Measurements from ENCODE around the gene ATAD3A. TPM values are rescaled to one million over a fixed set of nuclear protein-coding genes. Genes with fewer than 3 reads are reported as not detected.

The ATAD3A gene
- total RNA-seq, 1 experiment from 2014 or later: 71.2 TPM

DNA sequence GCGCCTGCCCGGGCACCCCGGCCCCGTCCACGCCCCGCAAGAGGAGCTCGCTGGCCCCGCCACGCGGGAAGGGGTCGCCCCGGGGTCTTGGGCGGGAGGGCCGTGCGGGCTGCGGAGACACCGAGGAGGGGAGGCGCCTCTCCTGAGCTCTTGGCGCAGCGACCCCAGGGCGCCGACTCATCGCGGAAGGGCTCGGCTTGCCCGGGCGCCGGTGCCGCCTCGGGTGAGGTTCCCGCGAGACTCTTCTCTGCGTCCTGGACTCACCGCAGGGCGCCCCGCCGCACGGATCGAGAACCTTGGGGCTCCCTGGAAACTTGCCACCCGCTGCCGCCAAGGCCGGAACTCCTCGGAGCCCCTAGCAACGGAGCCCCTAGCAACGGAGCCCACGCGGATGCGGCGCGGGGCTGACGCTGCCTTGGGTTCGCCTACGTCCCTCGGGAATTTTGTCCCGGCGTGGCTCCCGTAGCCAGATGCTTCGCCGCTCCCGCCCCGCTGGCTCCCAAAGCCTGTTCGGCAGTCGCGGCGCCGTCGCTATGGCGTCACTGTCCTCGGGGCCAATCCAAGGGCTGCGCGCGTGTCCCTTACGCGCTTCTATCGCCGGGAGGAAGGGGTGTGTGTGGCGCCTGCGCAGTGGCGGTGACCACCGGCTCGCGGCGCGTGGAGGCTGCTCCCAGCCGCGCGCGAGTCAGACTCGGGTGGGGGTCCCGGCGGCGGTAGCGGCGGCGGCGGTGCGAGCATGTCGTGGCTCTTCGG is at the start of gene ATAD3A (continued):
- TF ChIP-seq RELA (CRISPR knock-in tag; IDR thresholded peaks at IDR 0.05; ENCODE audit: borderline replicate concordance) (no peak), SMAD3 (CRISPR knock-in tag; IDR thresholded peaks at IDR 0.05; ENCODE audit: borderline replicate concordance) (no peak), CREB1 (CRISPR knock-in tag; IDR thresholded peaks at IDR 0.05) (peak; percentile 80; the same call in 1 of the 2 replicates), NR1H2 (CRISPR knock-in tag; IDR thresholded peaks at IDR 0.05) (no peak), ZNF532 (CRISPR knock-in tag; IDR thresholded peaks at IDR 0.05; ENCODE audit: borderline replicate concordance) (no peak), CBFB (CRISPR knock-in tag; IDR thresholded peaks at IDR 0.05; ENCODE audit: low read depth) (0 out of 2 replicates have a peak, but pooled peaks have one; percentile 69), ZNF671 (CRISPR knock-in tag; IDR thresholded peaks at IDR 0.05) (no peak), NFATC4 (CRISPR knock-in tag; IDR thresholded peaks at IDR 0.05) (no peak), SP1 (CRISPR knock-in tag; conservative IDR thresholded peaks at IDR 0.05) (peak; percentile 94), IRF2 (CRISPR knock-in tag; IDR thresholded peaks at IDR 0.05; ENCODE audit: borderline replicate concordance, low read depth) (no peak), GRHL2 (CRISPR knock-in tag; IDR thresholded peaks at IDR 0.05; ENCODE audit: insufficient replicate concordance, severe bottlenecking) (no peak), AFF4 (CRISPR knock-in tag; IDR thresholded peaks at IDR 0.05; ENCODE audit: borderline replicate concordance) (no peak), ELF4 (CRISPR knock-in tag; IDR thresholded peaks at IDR 0.05; ENCODE audit: low read depth) (no peak), ESRRA (CRISPR knock-in tag; IDR thresholded peaks at IDR 0.05; ENCODE audit: borderline replicate concordance) (no peak), MXD4 (CRISPR knock-in tag; IDR thresholded peaks at IDR 0.05; ENCODE audit: borderline replicate concordance) (no peak), NFE2L1 (CRISPR knock-in tag; IDR thresholded peaks at IDR 0.05) (no peak), ZNF416 (CRISPR knock-in tag; IDR thresholded peaks at IDR 0.05) (no peak)
- TF ChIP-seq, protein P1, sequence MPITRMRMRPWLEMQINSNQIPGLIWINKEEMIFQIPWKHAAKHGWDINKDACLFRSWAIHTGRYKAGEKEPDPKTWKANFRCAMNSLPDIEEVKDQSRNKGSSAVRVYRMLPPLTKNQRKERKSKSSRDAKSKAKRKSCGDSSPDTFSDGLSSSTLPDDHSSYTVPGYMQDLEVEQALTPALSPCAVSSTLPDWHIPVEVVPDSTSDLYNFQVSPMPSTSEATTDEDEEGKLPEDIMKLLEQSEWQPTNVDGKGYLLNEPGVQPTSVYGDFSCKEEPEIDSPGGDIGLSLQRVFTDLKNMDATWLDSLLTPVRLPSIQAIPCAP (CRISPR knock-in tag; IDR thresholded peaks at IDR 0.05): no peak
- TF ChIP-seq, protein P2, sequence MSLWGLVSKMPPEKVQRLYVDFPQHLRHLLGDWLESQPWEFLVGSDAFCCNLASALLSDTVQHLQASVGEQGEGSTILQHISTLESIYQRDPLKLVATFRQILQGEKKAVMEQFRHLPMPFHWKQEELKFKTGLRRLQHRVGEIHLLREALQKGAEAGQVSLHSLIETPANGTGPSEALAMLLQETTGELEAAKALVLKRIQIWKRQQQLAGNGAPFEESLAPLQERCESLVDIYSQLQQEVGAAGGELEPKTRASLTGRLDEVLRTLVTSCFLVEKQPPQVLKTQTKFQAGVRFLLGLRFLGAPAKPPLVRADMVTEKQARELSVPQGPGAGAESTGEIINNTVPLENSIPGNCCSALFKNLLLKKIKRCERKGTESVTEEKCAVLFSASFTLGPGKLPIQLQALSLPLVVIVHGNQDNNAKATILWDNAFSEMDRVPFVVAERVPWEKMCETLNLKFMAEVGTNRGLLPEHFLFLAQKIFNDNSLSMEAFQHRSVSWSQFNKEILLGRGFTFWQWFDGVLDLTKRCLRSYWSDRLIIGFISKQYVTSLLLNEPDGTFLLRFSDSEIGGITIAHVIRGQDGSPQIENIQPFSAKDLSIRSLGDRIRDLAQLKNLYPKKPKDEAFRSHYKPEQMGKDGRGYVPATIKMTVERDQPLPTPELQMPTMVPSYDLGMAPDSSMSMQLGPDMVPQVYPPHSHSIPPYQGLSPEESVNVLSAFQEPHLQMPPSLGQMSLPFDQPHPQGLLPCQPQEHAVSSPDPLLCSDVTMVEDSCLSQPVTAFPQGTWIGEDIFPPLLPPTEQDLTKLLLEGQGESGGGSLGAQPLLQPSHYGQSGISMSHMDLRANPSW (CRISPR knock-in tag; conservative IDR thresholded peaks at IDR 0.05; ENCODE audit: low read depth): no peak
- TF ChIP-seq, protein P3, sequence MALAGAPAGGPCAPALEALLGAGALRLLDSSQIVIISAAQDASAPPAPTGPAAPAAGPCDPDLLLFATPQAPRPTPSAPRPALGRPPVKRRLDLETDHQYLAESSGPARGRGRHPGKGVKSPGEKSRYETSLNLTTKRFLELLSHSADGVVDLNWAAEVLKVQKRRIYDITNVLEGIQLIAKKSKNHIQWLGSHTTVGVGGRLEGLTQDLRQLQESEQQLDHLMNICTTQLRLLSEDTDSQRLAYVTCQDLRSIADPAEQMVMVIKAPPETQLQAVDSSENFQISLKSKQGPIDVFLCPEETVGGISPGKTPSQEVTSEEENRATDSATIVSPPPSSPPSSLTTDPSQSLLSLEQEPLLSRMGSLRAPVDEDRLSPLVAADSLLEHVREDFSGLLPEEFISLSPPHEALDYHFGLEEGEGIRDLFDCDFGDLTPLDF (CRISPR knock-in tag; IDR thresholded peaks at IDR 0.05): no peak
- TF ChIP-seq, protein P4, sequence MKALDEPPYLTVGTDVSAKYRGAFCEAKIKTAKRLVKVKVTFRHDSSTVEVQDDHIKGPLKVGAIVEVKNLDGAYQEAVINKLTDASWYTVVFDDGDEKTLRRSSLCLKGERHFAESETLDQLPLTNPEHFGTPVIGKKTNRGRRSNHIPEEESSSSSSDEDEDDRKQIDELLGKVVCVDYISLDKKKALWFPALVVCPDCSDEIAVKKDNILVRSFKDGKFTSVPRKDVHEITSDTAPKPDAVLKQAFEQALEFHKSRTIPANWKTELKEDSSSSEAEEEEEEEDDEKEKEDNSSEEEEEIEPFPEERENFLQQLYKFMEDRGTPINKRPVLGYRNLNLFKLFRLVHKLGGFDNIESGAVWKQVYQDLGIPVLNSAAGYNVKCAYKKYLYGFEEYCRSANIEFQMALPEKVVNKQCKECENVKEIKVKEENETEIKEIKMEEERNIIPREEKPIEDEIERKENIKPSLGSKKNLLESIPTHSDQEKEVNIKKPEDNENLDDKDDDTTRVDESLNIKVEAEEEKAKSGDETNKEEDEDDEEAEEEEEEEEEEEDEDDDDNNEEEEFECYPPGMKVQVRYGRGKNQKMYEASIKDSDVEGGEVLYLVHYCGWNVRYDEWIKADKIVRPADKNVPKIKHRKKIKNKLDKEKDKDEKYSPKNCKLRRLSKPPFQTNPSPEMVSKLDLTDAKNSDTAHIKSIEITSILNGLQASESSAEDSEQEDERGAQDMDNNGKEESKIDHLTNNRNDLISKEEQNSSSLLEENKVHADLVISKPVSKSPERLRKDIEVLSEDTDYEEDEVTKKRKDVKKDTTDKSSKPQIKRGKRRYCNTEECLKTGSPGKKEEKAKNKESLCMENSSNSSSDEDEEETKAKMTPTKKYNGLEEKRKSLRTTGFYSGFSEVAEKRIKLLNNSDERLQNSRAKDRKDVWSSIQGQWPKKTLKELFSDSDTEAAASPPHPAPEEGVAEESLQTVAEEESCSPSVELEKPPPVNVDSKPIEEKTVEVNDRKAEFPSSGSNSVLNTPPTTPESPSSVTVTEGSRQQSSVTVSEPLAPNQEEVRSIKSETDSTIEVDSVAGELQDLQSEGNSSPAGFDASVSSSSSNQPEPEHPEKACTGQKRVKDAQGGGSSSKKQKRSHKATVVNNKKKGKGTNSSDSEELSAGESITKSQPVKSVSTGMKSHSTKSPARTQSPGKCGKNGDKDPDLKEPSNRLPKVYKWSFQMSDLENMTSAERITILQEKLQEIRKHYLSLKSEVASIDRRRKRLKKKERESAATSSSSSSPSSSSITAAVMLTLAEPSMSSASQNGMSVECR (CRISPR knock-in tag; IDR thresholded peaks at IDR 0.05; ENCODE audit: borderline replicate concordance): peak; percentile 84; the same call in 1 of the 2 replicates
